ENCODE data around the gene FOXP1. TPM values are rescaled to one million over a fixed set of nuclear protein-coding genes. Genes with fewer than 3 reads are reported as not detected.

FOXP1 gene
- total RNA-seq, 2 donors from 2014 or later, result 41.7 to 94.3 TPM

DNA sequence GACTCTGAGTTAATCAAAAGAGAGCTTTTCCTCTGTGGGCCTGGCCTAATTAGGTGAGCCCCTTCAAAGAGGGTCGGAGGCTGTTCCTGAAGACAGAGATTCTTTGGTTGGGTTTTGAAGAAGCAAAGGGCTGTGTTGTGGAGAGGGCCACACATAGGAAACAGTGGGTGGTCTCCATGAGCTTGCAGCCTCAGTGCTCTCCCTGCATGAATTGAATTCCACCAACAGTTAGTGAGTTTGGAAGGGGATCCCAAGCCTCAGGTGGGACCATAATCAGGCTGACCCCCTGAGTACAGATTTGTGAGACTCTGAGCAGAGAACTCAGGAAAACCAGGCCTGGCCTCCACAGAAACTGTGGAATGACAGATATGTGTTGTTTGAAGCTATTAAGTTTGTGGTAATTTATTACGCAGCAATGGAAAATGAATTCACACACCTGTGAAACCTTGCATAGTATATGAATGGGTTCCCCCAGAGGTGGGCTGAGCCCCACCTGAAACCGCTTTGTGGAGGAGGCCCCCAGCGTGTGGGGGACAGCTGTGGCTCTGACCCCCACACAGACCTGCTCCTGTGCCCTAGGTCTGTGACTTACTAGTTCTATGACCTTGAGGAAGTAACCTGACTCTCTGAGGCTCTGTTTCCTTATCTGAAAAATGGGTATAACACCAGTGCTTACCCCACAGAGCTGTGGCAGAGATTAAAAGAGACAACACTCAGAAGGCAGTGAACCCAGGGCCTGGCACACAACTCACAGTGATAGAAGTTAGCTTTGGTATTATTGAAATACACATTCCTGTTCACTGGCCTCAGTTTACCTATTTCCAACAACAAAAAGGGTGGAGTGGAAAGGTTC lies 431.3 kb downstream of the FOXP1 start:
- Histone ChIP-seq H3K4me3 (ENCODE audit: low read length) (no peak overlapping the region), H3K4me1 (ENCODE audit: control insufficient read depth, insufficient read depth, low read length) (peaks cover 24% of the 10 kb centered on the region), H3K9ac (ENCODE audit: extremely low read depth, low read length, poor library complexity, severe bottlenecking) (no peak overlapping the region), H3K36me3 (ENCODE audit: control insufficient read depth, insufficient read depth, low read length) (no peaks in the 10 kb centered on the region), H3K9me3 (ENCODE audit: control insufficient read depth, low read length) (no peaks in the 10 kb centered on the region), H3K27me3 (ENCODE audit: control insufficient read depth, insufficient read depth, low read length, poor library complexity, severe bottlenecking) (no peaks in the 10 kb centered on the region), H3K27ac (ENCODE audit: low read depth, low read length) (no peak overlapping the region)
- Mint-ChIP-seq H3K27me3 (ENCODE audit: insufficient read depth) (no peaks in the 10 kb centered on the region), H3K4me3 (peak overlapping the region; percentile 5), H3K4me1 (peaks cover 60% of the 10 kb centered on the region), H3K36me3 (ENCODE audit: low read depth) (no peaks in the 10 kb centered on the region), H3K9me3 (no peaks in the 10 kb centered on the region), H3K27ac (peak overlapping the region; percentile 80)
- 50 to 64% methylated on average over 2 to 4 of the region's 4 CpGs for WGBS, 2 experiments (ENCODE audit: insufficient coverage in 1 of 2, insufficient read length in 1 of 2)
- peak; percentile 67 for DNase-seq
- TF ChIP-seq, protein P1, sequence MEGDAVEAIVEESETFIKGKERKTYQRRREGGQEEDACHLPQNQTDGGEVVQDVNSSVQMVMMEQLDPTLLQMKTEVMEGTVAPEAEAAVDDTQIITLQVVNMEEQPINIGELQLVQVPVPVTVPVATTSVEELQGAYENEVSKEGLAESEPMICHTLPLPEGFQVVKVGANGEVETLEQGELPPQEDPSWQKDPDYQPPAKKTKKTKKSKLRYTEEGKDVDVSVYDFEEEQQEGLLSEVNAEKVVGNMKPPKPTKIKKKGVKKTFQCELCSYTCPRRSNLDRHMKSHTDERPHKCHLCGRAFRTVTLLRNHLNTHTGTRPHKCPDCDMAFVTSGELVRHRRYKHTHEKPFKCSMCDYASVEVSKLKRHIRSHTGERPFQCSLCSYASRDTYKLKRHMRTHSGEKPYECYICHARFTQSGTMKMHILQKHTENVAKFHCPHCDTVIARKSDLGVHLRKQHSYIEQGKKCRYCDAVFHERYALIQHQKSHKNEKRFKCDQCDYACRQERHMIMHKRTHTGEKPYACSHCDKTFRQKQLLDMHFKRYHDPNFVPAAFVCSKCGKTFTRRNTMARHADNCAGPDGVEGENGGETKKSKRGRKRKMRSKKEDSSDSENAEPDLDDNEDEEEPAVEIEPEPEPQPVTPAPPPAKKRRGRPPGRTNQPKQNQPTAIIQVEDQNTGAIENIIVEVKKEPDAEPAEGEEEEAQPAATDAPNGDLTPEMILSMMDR (conservative IDR thresholded peaks at IDR 0.05), result no peak

DNA sequence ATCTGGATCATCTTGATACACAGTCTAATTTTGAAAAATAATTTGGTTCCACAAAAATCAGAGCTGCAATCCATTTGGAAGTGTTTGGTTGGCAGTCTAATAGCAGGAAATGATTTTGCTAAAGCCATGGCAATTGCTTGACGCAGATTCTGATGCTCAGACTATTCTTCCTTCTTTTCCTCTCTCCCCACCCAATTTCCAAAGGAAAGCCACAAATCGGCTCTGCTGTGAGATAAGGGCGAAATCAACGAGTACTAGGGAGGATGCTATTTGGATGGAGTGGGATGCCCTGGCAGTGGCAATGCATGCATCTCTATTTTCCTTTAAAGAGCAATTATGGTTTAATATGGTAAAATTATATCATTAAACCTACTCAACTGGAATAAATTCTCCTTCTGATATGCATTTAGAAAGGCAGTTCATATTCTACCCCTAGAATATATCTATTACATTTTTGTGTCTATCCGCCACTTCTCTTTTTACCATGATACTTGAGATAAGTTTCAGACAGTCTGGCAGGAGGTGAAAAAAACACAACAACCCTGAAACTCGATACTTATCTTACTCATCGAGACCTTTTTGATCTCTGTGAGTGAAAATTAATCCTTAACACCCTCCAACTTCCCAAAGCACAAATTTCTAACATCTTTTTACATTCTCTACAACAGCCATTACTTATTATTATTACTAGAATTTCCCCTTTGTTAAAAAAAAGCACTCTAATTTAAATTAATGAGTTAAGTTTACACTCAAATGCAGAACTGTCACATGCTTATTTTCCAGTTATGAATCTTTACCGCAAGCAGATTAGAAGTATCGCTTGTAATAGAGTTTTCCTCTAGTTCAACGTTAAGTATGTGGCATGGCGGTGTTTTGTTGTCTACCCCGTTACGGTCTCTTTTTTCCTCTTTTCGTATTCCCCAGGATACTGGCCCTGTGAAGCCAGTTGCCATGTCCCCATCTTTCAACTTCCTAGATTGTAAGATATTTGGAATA lies 433.3 kb downstream of the FOXP1 start:
- H3K27me3 ChIP-seq (ENCODE audit: control insufficient read depth, insufficient read depth, low read length, poor library complexity, severe bottlenecking), result no peaks in the 10 kb centered on the region
- no peak overlapping the region for H3K27ac Mint-ChIP-seq
- H3K9me3 Mint-ChIP-seq, result no peaks in the 10 kb centered on the region
- 90% methylated on average over 4 to 14 of the region's 14 CpGs for WGBS, 2 experiments (ENCODE audit: insufficient coverage in 1 of 2, insufficient read length in 1 of 2)
- no peaks in the 10 kb centered on the region for H3K27me3 Mint-ChIP-seq (ENCODE audit: insufficient read depth)
- no peaks in the 10 kb centered on the region for H3K9me3 ChIP-seq (ENCODE audit: control insufficient read depth, low read length)
- H3K9ac ChIP-seq (ENCODE audit: extremely low read depth, low read length, poor library complexity, severe bottlenecking), result no peak overlapping the region
- no peak overlapping the region for H3K27ac ChIP-seq (ENCODE audit: low read depth, low read length)
- no peak for DNase-seq
- H3K4me1 ChIP-seq (ENCODE audit: control insufficient read depth, insufficient read depth, low read length), result peaks cover 13% of the 10 kb centered on the region
- H3K36me3 ChIP-seq (ENCODE audit: control insufficient read depth, insufficient read depth, low read length), result no peaks in the 10 kb centered on the region
- TF ChIP-seq, protein P1 (conservative IDR thresholded peaks at IDR 0.05), result no peak
- peaks cover 40% of the 10 kb centered on the region for H3K4me1 Mint-ChIP-seq
- no peak overlapping the region for H3K4me3 Mint-ChIP-seq
- H3K36me3 Mint-ChIP-seq (ENCODE audit: low read depth), result peaks cover 5% of the 10 kb centered on the region
- no peak overlapping the region for H3K4me3 ChIP-seq (ENCODE audit: low read length)

DNA sequence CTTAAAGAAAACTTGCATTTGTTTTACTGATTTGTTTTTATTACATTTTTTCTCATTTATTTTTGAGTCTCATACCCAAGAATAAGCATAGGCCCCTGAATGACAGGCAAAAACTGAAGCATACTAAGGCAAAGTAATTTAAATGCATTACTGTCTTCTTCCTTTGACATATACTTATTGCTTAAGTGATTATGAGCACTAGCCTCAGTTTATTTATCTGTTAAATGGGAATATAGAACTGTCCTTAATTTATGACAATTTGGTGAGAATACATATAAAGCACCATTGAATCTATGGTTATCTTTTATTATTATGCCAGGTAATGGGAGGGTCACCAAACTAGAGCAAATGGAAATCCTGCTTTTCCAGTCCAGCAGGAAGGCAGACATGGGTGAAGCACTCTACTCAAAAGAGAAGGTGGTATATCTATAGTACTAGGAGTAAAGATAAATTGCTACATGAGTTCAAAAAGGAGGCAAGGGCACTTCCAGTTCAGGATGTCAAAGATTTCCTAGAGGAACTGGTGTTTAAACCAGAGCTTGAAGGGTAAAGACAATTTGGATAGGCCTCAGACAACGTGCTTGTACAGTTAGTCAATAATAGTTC lies 435.0 kb downstream of the FOXP1 start:
- Histone ChIP-seq H3K9ac (ENCODE audit: extremely low read depth, low read length, poor library complexity, severe bottlenecking) (no peak overlapping the region), H3K27me3 (ENCODE audit: control insufficient read depth, insufficient read depth, low read length, poor library complexity, severe bottlenecking) (no peaks in the 10 kb centered on the region), H3K9me3 (ENCODE audit: control insufficient read depth, low read length) (no peaks in the 10 kb centered on the region), H3K27ac (ENCODE audit: low read depth, low read length) (no peak overlapping the region), H3K4me3 (ENCODE audit: low read length) (no peak overlapping the region), H3K36me3 (ENCODE audit: control insufficient read depth, insufficient read depth, low read length) (no peaks in the 10 kb centered on the region), H3K4me1 (ENCODE audit: control insufficient read depth, insufficient read depth, low read length) (peaks cover 10% of the 10 kb centered on the region)
- Mint-ChIP-seq H3K27me3 (ENCODE audit: insufficient read depth) (no peaks in the 10 kb centered on the region), H3K36me3 (ENCODE audit: low read depth) (peaks cover 10% of the 10 kb centered on the region), H3K4me3 (no peak overlapping the region), H3K9me3 (no peaks in the 10 kb centered on the region), H3K4me1 (peaks cover 30% of the 10 kb centered on the region), H3K27ac (no peak overlapping the region)
- 91 to 100% methylated on average over 1 of the region's 1 CpG for WGBS, 2 experiments (ENCODE audit: insufficient coverage in 1 of 2, insufficient read length in 1 of 2)
- no peak for DNase-seq
- TF ChIP-seq, protein P1 (conservative IDR thresholded peaks at IDR 0.05), result no peak
